Inflammatory macrophage (primary cell): Measurements from ENCODE around the gene SPTBN4.

Experiments
- DNase-seq, 2 donors: peaks; one replicate each; pipeline ENCODE4 v3.0.0-alpha.2; 2020 to 2022

SPTBN4 gene

DNA sequence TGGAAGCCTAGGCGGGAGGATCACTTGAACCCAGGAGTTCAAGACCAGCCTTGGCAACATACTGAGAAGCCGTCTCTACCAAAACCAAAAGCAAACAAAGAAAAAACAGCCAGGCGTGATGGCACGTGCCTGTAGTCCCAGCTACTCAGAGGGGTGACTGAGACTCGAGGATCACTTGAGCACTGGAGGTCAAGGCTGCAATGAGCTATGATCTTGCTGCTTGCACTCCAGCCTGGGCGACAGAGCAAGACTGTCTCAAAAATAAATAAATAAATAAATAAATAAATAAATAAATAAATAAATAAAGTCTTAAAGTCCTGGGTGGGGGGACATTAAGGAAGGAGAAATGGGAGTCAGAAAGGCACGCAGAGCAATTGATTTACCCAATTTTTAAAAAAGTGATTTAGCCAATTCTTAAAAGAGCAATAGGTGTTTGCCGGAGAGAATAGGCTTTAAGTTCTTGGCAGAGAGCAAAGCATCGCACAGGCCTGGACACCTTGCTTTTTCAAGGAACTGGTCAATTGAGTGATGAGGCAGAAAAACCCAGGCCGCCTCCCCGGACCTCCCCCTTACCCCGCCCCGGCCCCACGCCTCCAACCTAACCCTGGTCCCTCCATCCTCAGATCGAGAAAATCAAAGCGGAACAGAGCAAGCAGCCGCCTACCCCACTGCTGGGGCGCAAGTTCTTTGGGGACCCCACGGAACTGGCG, 100.4 kb downstream of the SPTBN4 start:
- DNase-seq, result peak in 1 of 2 donors; percentile 22

DNA sequence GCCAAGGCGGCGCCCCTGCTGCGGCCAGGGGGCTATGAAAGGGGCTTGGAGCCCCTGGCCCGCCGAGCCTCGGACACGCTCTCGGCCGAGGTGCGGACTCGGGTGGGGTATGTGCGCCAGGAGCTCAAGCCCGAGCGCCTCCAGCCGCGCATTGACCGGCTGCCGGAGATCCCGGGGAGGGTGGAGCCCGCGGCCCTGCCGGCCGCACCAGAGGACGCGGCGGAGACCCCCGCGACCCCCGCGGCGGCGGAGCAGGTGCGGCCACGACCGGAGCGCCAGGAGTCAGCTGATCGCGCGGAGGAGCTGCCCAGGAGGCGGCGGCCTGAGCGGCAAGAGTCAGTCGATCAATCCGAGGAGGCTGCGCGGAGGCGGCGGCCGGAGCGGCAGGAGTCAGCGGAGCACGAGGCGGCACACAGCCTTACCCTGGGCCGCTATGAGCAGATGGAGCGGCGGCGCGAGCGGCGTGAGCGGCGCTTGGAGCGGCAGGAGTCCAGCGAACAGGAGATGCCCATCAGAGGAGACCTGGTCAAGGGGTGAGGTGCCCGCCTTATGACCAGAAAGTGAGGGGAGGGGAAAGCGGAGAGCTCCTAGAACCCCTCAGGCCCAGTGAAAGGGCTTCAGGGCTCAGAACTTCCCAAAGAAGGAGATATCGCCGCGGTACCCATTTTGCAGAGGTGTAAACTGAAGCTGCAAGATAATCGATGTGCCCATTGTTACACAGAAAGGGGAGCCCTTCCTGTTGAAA, 101.1 kb downstream of the SPTBN4 start:
- peak in 1 of 2 donors; percentile 33 for DNase-seq

DNA sequence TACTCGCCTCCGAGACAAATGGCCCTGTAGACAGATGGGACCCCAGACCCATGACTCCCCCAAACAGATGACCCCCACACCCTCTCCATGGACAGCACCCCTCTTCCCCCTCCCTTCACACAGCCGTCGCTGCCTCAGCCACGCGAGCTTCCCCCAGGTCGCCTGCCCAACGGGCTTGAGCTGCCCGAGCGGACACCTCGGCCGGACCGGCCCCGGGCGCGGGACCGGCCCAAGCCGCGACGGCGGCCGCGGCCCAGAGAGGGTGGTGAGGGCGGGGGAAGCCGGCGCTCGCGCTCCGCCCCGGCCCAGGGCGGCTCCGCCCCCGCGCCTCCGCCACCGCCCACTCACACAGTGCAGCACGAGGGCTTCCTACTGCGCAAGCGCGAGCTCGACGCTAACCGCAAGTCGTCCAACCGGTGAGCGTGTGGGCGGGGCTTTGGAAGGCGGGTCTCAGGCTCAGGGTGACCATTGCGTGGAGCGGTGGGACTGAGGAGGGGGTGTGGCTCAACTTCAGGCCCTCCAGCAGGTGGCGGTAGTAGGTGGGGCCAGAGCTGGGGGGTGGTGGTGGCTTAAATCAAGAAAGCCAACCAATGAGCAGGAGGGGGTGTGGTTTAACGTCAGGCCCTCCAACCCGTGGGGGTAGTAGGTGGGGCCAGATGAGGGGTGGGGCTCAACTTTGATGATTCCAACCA, 103.7 kb downstream of the SPTBN4 start:
- DNase-seq, result peak; percentile 99

DNA sequence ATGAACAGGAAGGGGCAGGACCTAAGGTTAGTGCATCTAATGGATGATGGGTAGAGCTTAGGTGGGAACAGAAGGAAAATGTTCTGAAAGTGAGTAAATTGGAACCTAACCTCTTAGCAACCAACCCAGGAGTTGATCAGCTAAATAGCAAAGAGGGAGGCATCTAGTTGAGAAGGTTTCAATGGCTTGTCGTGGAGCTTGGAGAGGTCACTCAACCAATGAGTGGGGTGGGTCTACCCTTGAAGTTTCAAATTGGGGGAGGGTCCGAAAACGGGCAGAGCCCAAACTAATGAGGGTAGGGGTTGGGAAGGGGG, 104.2 kb downstream of the SPTBN4 start:
- DNase-seq, result no peak

DNA sequence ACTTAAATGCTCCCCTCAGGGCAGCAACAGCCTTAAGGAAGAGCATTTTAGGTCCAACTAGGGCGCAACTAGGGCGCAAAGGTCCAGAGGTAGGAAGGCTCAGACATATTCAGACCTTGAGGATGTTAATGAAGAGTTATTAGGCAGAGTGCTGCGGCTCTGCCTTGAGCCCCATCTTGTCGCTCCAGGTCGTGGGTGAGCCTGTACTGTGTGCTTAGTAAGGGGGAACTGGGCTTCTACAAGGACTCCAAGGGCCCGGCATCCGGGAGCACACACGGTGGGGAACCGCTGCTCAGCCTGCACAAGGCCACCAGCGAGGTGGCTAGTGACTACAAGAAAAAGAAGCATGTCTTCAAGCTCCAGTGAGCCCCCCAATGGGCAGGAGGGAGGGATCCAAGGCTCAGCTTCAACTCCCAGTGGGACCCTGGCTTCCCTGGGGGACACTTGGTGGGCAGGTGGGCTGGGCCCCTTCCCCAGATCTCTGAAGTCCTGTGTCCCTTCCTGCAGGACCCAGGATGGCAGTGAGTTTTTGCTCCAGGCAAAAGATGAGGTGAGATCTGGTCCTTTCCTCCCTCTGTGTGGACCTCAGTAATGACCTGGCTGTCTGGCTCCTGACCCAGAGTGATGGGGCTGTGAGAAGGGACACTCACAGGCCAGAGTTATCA, 105.2 kb downstream of the SPTBN4 start:
- DNase-seq, result no peak

DNA sequence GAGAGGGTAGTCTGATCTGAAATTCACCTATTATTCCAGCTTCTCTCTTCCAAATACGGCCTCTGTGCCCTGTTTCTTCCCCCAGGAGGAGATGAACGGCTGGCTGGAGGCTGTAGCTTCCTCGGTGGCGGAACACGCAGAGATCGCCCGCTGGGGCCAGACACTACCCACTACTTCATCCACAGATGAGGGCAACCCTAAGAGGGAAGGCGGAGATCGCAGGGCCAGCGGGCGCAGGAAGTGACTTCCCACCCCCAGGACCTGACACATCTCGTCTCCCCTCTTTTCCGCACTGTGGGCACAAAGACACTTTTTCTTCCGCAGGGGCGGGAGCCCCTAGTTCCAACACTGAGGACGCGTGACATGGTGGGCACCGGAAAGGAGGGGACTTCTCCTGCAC, 108.5 kb downstream of the SPTBN4 start:
- no peak for DNase-seq

DNA sequence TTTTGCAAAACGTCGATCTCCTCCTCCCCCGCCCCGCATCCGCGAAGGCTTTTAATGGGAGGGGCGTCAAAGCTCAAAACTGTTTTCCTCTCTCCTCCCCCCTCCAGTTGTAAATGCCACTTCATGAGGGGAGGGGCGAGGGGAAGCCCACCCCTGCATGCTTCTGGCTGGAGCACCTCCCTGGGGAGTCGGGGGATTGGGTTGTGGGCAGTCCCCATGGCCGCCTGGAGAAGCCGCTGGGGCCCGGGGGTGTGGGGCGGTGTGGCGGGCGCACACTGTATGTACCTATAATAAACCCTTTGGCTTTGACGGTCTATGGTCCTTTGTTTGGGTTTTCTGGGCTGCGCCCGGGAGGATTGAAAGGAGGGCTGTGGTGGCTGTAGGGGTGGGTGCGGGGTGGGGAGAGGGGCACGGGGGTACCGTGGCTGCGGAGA, 109.4 kb downstream of the SPTBN4 start:
- DNase-seq, result no peak

DNA sequence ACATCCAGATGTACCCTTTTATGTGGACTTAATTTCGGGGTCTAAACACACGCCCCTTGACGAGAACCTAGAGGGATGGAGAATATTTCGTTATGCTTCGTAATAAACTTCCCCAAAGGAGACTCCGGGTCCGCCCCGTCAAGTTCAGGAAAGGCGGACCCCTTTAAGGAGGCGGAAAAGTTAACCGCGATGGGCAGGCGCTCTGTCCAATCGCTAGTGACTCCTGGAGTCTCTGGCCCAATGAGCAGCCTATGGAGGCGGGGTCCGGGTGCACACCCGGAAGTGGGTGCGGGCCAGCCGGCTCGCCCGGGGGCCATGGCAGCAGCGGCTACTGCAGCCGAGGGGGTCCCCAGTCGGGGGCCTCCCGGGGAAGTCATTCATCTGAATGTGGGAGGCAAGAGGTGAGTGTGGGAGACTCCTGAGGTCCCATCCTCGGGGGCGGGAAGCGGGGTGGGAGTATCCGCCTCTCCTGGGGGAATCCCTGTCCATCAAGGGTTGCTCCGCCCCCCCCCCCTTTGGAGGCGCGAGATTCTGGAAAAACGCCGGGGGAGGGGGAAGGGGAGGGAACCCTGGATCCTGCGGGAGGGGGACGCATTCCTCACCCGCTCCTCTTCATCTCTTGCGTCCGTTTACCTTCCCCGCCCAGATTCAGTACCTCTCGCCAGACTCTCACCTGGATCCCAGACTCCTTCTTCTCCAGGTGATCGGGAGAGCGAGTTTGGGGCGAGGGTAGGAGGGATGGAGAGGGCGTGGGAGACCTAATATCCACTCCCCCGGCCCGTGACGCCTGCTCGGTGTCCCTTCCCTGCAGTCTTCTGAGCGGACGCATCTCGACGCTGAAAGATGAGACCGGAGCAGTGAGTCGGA, 110.0 kb downstream of the SPTBN4 start, which contains the start of gene SHKBP1:
Gene SHKBP1 (plus strand): TSS at position 289 of the 867 bp plus-strand sequence. CDS start 27 bp downstream, at position 316.
- DNase-seq, result peak; percentile 98 to 99

DNA sequence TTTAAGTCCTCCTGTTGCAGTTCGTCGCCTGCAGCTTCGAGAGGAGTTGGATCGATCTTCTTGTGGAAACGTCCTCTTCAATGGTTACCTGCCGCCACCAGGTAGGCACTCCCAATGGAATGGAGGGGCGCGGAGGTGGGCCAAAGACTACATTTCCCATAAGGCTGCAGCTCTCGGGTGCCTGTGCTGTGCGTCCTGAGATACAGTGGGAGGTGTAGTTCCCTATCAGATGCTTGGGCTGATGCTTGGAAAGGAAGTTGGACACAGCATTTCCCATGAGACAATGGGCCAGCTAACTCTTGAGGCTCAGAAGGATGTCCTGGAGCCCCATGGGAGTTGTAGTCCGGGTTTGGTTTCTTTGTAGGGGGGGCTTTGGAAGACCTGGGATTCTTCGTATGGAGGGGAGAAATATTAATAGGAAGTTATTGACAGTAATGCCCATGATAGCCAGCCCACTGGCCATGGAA, 111.7 kb downstream of the SPTBN4 start:
- peak; percentile 90 to 91 for DNase-seq

DNA sequence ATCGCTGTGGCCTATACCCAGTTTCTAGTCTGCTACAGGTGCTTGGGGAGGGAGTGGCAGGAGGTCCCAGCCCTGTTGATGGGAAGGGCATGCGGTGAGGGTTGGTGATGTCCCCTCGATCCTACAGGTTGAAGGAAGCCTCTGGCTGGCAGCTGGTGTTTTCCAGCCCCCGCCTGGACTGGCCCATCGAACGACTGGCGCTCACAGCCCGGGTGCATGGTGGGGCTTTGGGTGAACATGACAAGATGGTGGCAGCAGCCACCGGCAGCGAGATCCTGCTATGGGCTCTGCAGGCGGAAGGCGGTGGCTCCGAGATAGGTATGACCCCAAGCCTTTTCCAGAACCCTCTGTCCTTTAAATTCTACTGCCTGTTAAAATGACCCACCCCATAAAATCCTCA, 113.8 kb downstream of the SPTBN4 start:
- no peak for DNase-seq

DNA sequence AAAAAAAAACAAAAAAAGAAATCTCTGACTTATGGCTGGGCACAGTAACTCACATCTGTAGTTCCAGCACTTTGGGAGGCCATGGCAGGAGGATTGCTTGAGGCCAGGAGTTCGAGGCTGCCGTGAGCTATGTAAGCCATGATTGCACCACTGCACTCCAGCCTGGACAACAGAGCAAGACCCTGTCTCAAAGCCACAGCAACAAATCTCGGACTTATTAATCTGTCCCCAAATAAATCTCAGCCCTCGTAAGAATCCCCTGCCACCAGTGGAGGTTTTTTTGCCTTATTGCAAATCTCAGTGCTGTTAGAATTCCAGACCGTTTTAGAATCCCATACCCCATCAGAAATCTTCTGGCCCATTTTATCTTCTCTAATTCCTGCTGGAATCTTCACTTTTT, 114.7 kb downstream of the SPTBN4 start:
- DNase-seq, result no peak

DNA sequence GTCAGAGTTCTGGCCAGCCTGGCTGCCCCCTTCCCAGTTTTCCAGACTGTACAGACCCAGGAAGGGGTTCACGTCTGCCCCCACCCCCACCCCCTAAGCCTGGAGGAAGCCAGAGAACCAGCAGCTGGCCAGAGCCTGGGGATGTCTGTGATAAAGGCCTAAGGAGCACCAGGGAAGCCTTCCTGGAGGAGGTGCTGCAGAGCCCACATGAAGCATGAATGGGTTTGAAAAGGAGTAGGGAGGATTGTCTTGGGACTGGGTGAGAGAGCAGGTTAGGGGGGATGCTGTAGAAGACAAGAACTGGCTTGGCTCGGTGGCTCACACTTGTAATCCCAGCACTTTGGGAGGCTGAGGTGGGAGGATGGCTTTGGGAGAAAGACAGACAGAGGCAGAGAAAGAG, 115.7 kb downstream of the SPTBN4 start:
- no peak for DNase-seq

DNA sequence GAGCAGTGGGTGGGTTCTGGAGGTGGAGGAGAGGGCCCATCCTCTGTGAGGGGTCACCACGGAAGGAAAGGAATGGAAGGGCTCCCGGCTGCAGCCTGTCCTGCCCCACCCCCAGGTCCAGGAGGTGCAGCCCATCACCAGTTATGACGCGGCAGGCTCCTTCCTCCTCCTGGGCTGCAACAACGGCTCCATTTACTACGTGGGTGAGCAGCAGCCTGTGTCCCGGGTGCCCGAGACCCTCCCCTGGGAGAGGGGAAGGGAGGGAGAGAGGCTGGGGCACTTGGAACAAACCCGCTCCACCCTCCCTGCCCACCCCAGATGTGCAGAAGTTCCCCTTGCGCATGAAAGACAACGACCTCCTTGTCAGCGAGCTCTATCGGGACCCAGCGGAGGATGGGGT, 116.5 kb downstream of the SPTBN4 start:
- no peak for DNase-seq

DNA sequence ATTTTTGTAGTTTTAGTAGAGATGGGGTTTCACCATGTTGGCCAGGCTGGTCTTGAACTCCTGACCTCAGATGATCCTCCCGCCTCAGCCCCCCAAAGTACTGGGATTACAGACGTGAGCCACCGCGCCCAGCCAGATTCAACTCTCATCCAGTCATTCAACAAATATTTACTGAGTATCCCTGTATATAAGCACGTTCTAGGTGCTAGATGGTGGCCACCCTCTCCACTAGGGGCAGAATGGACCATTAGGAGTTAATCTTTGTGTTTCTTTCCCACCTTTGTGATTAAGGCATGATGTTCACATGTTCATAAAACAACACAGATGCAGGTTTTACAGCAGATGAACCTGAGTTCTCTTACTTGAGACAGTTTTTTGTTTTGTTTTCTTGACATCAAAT, 117.2 kb downstream of the SPTBN4 start:
- no peak for DNase-seq

DNA sequence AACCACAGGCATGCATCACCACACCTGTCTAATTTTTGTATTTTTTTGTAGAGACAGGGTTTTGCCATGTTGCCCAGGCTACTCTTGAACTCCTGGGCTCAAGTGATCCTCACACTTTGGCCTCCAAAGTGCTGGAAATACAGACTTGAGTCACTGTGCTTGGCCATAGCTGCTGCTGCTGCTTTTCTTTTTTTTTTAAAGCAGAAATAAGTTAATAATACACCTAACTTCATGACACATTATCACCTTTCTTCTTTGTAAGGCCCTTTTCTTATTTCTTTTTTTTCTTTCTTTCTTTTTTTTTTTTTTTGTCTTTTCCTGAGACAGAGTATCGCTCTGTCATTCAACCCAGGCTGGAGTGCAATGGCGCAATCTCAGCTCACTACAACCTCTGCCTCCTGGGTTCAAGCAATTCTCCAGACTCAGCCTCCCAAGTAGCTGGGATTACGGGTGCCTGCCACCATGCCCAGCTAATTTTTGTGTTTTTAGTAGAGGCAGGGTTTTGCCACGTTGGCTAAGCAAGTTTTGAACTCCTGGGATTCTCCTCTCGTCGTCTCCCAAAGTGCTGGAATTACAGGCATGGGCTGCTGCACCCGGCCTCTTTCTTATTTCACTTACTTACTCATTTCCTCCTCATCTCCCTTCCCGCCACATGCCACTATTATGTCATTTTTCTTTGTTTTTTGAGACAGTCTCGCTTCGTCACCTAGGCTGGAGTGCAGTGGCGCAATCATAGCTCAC, 118.6 kb downstream of the SPTBN4 start:
- peak; percentile 87 to 92 for DNase-seq

DNA sequence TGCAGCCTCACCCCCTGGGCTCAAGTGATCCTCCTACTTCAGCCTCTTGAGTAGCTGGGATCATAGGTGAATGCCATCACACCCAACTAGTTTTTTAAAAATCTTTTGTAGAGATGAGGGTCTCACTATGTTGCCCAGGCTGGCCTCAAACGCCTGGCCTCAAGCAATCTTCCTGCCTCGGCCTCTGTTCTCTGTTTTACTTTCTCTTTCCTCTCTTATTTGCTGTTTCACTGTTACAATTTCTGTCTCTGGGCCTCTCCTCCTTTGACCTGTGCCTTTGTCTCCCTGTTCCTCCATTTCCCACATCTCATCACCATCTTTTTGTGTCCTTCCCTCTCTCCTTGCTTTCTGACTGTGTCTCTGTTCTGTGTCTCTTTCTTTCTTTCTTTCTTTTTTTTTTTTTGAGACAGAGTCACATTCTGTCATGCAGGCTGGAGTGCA, 119.2 kb downstream of the SPTBN4 start:
- no peak for DNase-seq

DNA sequence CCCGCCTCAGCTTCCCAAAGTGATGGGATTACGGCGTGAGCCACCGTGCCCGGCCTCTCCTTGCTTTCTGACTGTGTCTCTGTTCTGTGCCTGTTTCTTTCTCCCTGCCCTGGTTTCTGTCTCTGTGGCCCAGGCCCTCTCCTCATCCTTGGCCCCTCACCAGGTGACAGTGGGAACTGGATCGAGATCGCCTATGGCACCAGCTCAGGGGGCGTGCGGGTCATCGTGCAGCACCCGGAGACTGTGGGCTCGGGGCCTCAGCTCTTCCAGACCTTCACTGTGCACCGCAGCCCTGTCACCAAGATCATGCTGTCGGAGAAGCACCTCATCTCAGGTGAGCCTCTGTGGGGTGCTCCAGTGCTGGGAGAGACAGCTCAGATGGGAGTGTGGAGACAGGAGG, 119.8 kb downstream of the SPTBN4 start:
- no peak for DNase-seq

DNA sequence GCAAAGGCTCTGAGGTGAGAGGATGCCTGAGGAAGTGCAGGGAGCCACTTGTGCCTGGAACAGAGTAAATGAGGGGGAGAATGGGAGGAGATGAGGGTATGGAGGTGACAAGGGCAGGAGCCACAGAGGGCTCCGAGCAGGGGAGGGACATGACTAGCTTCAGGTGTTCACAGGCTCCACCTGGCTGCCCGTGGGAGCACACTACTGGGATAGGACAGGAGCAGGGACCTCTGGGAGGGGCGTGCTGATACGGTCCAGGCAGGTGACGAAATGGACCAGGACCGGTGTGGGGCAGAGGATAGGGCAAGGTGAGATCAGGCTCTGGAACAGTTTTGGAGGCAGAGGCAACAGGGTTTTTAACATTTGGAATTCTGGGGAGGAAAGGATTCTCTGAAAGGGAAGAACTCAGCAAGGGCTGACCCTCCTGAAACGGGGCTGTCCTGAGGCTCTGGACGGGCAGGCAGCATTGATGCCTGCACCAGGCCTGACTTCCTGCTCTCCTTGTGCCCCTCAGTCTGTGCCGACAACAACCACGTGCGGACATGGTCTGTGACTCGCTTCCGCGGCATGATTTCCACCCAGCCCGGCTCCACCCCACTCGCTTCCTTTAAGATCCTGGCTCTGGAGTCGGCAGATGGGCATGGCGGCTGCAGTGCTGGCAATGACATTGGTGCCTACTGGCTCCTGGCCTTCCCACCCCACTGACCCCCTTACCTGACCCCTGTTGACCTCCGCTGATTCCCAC, 121.5 kb downstream of the SPTBN4 start:
- DNase-seq, result no peak

DNA sequence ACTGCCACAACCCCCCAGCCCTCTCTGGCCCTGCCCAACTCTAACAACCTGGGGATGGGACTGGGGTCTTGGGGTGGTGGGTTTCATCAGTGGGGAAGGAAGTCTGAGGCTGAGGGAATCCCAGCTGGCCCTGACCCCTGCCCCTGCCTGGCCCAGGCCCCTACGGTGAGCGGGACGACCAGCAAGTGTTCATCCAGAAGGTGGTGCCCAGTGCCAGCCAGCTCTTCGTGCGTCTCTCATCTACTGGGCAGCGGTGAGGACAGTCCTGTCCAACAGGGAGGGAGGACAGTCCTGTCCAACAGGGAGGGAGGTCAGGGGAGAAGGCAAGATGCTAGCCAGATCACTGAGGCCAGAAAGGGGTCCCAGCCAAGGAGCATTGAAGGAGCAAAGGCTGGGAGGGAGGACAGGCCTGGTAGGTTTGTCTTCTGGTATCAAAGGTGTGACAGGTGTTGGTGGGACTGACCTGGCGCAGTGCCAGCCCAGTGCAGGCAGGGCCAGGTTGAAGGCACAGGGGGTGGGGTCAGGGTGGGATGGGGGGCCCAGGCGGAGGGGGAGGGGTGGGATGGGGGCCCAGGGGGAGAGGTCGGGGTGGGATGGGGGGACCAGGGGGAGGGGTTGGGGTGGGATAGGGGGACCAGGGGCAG, 122.2 kb downstream of the SPTBN4 start:
- DNase-seq, result no peak
